Suppressor macrophage (primary cell): Measurements from ENCODE around the gene EHD1.

Source experiments
- DNase-seq, 4 experiments: peaks; one replicate each; pipeline ENCODE4 v3.0.0-alpha.2; 2020 to 2022

Gene EHD1

DNA sequence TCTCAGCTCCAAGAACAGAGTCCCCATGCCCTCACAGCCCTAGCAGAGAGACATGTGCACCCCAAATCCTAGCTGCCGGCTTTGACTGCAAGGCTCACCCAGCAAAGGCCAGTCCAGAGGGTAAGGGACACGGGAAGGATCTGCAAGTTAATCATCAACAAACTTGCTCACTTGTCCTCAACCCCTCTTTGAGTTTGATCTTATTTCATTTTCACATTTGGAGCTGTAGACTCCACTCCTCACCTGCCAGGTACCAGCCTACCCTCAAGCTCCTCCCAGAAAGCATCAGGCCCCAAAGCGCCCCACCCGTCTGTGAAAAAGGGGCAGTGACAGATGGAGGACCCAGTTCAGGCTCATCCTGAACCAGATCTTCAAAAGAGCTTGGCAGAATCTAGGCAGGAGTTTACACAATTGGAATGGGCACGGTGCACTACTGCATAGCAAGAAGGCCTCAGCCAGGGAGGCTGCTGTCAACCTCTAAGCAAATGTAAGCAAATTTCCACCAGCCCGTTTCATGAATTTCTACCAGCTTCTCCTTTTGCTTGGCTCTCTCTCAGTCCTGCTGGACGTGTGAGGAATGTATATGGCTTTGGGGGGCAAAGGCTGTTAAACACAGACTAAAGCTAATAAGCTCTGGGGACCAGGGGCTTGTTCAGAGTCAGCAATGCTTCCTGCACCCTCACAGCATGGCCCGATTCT lies 5.5 kb downstream of the EHD1 start:
- no peak for DNase-seq

DNA sequence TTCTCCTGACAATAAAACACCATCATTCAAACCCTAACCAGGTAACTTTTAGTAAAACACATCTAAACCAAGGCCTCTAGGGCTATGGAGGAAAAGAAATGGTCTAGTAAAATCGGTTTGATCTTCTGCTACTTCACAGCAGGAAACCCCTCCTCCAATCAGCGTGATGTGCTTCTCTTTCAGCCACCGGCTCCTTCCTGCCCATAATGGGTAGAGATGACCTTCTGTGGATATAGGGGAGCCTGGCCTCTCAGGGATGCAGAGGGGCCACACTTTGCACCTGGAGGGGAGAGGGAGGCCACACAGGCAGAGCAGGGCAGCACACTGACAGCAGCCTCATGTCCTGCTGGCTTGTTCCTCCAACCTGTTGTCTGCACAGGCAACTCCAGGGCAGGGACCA lies 6.9 kb downstream of the EHD1 start:
- DNase-seq, result no peak

DNA sequence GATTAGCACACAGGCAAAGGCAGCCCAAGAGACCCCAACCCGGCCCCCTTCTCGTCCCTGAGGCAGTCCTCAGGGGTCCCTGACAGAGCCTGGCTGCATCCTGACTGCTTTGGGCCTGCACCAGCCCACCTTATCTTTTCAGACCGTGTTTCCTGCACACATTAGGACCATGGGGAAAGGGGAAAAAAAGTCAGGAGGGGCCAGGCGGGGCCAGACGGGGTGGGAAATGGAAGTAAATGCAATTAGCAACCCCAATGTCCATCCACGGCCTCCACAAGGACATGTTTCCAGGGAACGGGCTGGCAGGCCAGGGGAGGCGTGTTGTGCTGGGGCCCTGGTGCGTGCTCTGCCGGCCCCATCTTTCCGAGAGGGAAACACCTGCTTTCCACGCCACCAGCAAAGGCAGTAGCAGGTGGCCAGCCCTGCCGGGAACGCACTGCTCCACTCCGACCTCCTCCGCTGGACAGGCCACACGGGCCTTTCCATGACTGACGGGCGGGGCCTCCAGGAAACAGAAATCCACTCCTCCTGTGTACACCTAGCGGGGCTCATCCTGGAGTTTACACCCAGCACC lies 7.4 kb downstream of the EHD1 start:
- no peak for DNase-seq

DNA sequence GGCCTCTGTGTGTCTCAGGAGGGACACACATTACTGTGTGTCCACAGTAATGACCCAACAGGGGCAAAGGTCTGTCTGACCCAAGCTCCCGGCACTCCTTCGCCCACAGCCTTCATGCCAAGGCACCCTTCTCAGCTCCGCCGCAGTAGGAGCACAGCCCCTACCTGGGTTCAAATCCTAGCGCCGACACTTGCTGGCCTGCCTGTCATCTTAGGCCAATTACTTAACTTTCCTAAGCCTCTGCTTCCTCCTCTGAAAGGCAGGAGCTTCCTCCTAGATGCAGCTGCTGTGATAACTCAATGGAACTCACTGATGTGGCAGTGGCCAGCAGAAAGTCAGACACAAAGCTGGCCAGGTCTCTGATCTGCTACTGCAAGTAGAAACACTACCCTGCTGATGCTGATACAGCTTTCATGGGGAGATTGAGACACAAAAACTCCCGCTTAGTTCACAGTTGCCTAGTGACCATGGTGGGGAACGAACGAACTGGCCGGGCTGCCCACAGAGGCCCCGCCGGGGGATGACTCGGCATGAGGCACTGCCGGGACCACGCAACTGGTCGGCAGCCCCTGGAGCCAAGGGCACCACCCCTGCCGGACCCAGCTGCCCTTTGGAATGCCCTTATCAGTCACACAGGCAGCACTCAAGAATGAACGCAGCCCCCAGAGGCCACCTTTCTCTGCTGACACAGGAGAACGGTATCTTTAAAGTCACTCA lies 8.1 kb downstream of the EHD1 start:
- DNase-seq, result peak; percentile 77 to 89 (median 81)

DNA sequence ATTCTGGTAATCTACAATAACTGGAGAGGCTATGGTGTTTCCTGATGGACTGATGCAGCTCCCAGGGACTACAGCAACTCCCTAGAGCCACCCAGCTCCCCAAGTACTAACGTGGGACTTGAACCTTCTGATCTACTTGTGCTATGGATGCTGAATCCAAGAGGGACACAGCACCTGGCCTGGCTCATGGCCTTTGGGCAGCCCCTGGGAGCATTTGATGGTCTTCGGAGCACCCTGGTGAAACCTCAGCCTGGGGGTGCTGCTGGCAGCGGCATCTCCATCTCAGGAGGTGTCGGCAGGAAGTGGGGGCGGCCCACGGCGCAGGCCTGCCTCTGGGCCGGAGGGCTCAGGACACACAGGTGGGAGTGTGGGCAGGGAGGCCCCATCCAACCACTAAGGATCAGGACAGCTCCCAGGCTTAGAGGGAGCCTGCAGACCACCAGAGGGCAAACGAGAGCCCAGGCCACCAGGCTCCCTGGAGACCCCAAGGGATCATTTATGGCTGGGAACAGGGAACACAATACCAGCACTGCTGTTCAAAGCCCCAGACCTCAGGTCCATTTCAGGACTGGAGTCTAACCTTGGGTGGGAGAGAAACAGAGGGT lies 8.7 kb downstream of the EHD1 start:
- no peak for DNase-seq

DNA sequence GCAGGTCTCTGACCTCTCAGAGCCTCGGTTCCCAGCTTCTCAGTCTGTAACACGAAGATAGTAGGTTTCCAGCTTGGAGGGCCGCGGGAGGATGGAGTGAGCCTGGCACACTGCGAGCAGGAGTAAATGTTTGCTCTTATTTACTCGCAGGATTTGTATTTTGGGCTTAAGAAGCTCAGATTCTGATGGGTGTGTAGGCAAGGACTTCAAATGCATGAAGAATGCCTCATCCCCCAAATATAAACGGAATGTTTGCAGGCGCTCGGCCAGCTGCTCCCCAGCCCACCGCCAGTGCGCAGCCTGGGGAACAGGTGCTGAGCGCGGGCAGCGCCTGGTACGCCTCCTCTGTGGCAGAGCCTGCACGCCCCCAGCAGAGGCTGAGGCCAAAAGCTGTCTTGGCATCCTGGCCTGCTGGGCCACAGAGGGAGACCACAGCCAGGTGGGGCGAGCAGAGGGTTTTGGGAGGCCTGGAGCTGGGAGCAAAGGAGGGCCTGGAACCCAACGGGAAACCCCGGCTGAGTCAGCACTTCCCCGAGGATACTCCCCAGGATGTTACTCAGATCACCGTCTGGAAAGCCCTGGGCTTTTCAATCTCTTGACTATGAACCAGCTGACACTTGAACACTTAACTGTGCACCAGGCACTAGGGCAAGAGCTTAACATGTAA lies 9.4 kb downstream of the EHD1 start:
- DNase-seq, result peak in 2 of 4 experiments; percentile 37 to 56

DNA sequence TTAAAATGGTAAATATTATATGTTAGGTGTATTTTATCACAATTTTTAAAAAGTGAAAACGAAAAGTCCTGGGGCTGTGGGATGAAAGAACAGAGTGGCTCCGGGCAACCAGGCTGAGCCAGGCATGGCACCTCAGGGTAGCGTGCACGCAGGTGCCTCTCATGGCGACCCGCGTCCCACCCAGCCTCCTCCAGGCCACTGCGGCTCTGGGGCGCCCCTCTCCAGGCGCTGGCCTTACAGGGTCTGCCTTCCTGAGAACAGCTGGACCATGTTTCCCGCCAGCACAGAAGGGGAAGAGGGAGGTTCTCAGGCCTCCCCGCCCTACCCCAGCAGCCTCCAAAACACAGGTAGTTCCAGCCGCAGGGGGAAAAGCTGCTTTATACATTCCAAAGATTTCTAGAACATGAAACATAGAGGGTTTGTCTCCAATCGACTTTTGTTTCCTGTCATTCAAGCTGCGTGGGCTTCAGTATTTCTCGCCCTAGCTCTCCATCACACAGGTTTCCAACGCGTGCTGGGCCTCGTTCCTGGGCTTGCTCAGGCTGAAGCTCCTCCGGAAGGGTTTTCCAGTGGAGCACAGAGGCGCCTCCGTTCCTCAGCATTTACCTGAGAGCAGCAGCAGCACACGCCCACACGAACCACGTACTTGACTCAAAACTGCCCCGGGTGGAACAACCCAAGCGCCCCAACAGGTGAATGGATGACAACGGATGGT lies 10.5 kb downstream of the EHD1 start:
- no peak for DNase-seq

DNA sequence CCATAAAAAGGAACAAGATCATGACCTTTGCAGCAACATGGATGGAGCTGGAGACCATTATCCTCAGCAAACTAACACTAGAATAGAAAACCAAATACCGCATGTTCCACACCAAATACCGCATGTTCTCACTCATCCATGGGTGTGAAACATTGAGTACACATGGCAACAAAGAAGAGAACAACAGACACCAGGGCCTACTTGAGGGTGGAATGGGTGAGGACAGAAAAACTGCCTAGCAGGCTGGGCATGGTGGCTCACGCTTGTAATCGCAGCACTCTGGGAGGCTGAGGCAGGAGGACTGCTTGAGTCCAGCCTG lies 12.3 kb downstream of the EHD1 start:
- DNase-seq, result no peak

DNA sequence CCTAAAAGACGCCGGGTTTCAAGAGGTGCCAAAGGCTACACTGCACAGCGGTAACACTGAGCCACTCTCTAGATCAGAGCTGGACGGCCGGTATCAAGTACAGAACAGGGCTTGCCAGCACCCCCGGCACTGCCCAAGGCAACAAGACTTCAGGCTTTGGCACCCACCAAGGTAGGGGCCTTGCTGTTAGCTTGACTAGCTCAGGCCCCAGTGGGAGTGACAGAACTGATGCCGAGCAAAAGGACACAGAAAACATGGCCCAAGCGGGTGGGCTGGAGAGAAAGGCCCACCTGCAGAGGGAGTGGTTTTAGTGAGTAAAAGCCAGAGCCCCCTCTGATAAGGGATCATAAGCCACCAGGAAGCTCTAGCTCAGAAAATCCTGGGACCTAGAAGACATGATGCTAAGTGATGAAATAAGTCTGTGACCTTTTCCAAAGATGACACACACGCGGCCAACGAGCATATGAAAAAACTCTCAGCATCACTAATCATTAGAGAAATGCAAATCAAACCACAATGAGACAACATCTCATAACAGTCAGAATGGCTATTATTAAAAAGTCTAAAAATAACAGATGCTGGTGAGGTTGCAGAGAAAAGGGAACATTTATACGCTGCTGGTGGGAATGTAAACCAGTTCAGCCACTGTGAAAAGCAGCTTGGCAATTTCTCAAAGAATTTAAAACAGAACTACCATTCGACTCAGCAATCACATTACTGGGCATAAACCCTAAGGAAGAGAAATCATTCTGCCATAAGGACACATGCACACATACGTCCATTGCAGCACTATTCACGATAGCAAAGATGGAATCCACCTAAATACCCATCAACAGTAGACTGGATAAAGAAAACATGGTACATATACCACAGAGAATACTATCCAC lies 12.9 kb downstream of the EHD1 start:
- DNase-seq, result peak; percentile 68 to 92 (median 80)

DNA sequence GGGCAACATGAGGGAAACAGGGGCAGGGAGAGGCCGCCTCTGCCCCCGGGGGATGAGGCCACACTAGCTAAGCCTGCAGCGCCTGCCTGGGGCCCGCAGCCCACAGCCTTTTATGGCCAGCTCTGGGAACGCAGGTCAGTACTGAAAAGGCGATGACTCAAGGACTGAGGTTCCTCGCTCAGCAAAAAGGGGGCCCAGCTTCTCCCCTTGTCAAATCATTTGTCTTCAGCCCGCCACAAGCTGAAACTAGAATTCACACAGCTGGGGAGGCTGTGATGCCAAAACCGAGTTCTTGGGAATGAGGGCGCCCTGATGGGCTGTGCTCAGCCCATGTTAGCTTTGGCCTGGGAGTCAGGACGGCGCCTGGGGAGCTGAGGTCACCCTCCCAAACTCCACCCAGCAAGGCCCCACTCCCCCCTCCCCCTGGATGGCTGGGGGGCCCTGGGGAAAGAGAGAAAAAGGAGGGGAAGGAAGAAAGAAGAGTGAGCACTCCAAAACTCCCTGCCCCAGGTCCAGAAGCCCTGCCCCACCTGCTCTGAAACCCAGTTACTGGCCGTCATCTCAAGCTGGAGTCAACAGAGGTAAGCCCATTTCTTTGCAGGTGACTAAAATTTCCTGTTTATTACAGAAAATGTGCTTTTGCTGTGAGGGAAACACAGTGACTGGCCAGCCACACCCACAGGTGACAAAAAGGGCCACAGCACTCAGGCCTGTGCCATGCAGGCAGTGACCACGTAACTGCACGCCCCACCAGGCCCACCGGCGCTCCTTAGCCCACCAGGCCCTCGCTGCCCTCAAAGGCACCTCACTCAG lies 13.7 kb downstream of the EHD1 start:
- DNase-seq, result peak; percentile 49 to 73 (median 67)

DNA sequence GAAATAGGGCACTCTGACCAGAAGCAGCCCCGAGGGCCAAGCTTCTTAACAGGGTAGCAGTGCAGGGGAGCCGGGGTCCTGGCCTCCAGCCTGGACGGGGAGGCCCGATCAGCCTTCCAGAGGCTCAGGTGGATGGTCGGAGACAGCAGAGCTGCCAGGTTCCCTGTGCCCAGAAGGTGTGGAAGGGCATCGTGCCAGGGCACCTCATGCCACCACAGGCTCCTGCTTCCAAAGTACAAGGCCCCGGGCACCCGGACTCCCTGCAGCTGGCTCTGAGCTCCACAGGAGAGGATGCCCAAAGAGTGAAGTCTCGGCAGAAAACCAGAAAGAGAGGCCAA lies 14.3 kb downstream of the EHD1 start:
- DNase-seq, result no peak

DNA sequence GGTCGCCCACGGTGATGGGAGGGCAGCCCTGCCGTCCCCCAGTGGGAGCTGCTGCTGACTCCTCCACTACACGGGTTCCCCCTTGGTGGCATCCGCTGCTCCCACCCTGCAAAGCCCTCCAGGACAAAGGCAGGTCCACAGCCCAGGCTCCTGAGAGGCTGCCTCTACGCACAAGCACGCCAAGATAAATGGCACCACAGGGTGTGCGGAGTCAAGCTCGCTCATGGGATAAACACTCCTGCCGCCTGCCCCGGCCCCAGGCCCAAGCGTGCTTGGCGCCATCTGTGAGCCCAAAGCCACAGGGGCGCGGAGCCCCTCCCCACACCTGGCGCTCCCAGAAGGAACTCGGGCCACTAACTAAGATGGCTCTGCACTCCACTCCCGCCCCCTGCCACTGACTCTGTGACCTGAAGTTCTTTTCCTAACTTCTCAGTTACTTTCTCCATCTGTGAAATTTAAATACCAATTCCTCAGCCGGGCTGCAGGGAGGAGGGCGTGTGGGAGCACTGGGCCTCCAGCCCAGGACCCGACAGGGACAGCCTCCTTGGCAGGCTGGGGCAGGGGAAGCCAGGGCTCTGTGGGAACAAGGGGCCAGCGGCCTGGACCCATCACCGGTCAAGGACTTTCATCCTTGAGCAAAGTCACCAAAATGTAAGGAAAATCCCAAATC lies 14.9 kb downstream of the EHD1 start:
- no peak for DNase-seq

DNA sequence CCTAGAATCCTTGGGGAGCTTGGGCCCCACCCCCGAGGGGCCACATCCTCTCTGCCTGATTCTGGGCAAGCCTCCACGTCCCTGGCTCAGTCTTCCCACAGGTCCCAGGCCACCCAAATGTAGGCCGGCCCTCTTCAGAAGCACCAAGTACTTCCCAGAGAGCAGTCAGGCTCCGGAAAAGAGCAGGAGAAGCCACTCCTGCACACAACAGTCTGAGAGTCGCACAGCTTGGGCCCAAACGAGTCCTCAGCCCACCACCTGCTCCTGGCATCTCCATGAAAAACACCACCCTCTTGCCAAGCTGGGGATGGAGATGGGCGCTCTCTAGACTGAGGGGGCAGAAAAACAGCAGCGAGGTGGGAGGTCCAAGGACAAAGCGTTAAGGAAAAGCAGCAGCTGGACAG lies 15.4 kb downstream of the EHD1 start:
- no peak for DNase-seq

DNA sequence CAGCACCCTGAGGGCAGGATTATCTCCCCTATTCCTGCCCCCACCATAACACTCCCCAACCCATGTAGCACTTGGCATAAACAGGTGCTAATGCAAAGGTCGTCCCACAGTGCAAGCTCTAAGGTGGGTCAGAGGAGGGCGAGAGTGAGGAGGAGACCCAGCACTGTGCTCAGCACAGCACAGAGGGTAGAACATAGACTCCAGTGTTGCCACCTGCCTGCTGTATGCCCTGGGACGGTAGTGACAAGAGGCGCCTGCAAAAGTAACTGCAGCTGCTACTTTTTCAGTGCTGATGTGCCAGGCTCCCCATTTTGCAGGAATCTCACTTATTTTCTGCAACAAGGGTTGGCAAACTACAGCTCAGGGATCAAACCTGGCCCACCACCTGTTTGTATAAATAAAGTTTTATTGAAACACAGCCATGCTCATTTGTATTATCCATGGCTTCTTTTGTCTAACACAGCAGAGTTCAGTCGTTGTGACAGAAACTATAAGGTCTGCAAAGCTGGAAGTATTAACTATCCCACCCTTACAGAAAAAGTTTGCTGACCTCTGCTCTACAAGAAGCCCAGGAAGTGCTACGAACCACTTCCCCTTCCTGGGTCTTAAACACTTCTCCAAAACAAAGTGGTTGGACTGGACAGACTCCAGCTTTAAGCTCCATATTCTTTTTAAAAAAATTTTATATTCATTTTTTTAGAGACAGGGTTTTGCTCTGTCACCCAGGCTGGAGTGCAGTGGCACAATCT lies 17.0 kb downstream of the EHD1 start:
- peak; percentile 73 to 93 (median 86) for DNase-seq

DNA sequence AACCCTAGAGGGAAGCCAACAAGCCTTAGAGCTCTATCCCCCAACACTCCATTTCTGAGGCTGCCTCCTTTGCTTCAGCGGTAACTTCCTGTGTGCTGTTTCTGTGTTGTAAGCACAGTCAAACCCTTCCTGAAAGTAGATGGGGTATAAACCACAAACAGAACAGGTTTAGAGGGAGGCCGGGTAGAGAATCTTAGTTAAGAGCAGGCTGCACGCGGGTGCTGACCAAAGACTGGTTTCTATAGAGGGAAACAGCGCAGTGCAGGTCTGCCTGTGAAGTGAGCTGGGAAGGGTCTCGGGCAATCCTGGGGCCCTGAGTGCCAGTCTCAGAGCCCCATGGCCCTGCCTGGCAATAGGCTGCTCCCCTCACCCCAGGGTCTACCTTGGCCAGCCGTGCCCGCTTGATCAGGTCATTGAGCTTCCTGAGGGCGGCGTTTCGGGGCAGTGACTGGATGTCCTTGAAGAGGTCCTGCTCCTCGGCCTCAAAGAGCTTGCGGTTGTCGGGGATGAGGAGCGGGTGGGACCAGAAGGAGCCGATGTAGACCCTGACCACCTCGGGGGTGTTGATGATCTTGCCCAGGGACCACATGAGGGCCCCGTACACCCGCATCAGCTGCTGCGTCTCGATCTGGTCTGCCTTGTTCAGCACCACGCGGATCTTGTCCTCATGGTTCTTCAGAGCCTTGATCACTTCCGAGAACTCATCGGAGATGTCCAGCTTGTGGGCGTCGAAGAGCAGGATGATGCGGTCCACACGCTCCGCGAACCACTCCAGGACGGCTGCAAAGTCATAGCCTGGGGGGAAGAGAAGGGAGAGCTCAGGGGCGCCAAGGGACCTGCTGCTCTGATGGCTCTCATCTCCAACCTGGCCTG lies 18.6 kb downstream of the EHD1 start:
- peak in 3 of 4 experiments; percentile 51 to 59 (median 59) for DNase-seq

DNA sequence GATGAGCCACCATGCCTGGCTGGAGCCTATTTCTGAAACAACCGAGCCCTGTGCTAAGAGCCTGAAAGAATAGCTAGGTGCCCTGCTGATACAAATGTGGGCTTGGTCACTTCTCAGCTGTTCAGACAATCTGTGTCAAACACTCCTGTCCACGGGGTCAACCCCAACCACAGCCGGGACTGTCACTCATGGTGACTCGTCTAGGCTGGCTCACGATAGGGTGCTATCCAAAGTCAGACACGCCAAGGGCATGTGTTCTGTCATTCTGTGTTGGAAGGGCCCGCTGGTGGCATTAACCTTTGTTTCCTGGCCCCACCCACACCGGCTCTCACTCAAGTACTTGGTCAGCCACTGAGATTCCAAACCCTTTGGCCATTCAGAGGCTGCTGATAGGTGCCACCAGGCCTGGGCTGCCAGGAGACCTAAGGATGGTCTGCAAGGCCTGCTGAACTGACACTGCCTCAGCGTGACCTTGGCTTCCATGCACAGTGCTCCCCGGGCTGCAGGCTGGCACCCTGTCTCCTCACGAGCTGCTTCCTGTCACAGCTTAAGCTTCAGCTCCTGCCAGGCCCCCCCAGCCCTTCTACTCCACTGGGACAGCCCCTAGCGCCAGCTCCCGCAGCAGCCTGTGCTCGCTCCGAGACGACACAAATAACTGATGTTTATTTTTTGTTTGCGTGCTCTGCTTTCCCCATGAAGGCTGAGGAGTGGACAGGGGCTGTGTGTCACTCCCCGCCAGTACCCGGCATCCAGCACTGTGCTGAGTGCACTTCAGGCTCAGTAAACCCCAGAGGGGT lies 19.8 kb downstream of the EHD1 start:
- peak; percentile 61 to 80 (median 69) for DNase-seq

DNA sequence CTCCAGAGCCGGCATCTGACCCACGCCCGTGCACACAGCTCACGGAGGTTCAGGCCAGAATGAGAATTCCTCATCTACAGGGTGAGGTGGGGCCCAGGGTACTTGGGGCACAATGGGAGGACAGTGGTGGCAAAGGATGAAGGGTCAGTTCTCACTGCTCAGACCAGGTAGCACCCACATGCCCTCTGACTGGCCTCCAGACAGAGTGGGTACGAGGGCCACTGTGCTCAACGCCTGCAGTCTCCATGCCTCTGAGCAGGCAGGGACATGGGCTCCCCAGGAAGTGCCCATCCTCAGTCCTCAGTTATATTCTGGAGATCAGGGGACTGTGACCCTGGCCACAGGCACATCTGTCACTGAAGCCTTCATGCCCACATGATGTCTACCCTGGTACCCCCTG lies 20.9 kb downstream of the EHD1 start:
- DNase-seq, result no peak
